Measurements from ENCODE around the gene NDUFS6. TPM values are rescaled to one million over a fixed set of nuclear protein-coding genes. Genes with fewer than 3 reads are reported as not detected.
"Not testable (repeated sequence)": the region's sequence is repeated elsewhere in the genome, so short reads cannot be mapped to it uniquely, and the experiment has no call there.

The NDUFS6 gene
- total RNA-seq, 2 experiments from 2014 or later, result 35.2 to 37.5 TPM

- Mint-ChIP-seq H3K27me3 (peaks cover 21% of the 10 kb centered on the region), H3K27ac (no peak overlapping the region), H3K36me3 (no peaks in the 10 kb centered on the region), H3K9me3 (ENCODE audit: low read depth) (no peaks in the 10 kb centered on the region), H3K4me1 (peaks cover 2% of the 10 kb centered on the region), H3K4me3 (no peak overlapping the region)
- ATAC-seq, result no peak
- no peak for DNase-seq
- CTCF ChIA-PET, result no interaction called here
These were observed 33.7 kb downstream of the NDUFS6 start for GRCh38 chr5:1834721-1835429.

GRCh38 chr5:1835431-1835830 lies 34.2 kb downstream of the NDUFS6 start:
- ATAC-seq (no peak), DNase-seq (no peak)
- no peak overlapping the region for H3K27ac Mint-ChIP-seq
- no peak overlapping the region for H3K4me3 Mint-ChIP-seq
- peaks cover 2% of the 10 kb centered on the region for H3K4me1 Mint-ChIP-seq
- no peaks in the 10 kb centered on the region for H3K9me3 Mint-ChIP-seq (ENCODE audit: low read depth)
- peaks cover 24% of the 10 kb centered on the region for H3K27me3 Mint-ChIP-seq
- CTCF ChIA-PET, result no interaction called here
- H3K36me3 Mint-ChIP-seq, result no peaks in the 10 kb centered on the region

- ATAC-seq, result no peak
- Mint-ChIP-seq H3K4me3 (no peak overlapping the region), H3K9me3 (ENCODE audit: low read depth) (no peaks in the 10 kb centered on the region)
These were observed 35.1 kb downstream of the NDUFS6 start for GRCh38 chr5:1836176-1836890.

GRCh38 chr5:1836891-1837880 lies 36.0 kb downstream of the NDUFS6 start:
- CTCF ChIA-PET, result no interaction called here
- Mint-ChIP-seq H3K27ac (no peak overlapping the region), H3K4me3 (no peak overlapping the region), H3K9me3 (ENCODE audit: low read depth) (no peaks in the 10 kb centered on the region), H3K4me1 (peaks cover 6% of the 10 kb centered on the region), H3K36me3 (no peaks in the 10 kb centered on the region), H3K27me3 (peaks cover 34% of the 10 kb centered on the region)
- no peak for ATAC-seq
- no peak for DNase-seq

More at GRCh38 chr5:1836176-1836890, 35.1 kb downstream of the NDUFS6 start:
- CTCF ChIA-PET, result no interaction called here
- Mint-ChIP-seq H3K36me3 (no peaks in the 10 kb centered on the region), H3K4me1 (peaks cover 3% of the 10 kb centered on the region), H3K27me3 (peaks cover 27% of the 10 kb centered on the region), H3K27ac (no peak overlapping the region)
- DNase-seq, result no peak

- Mint-ChIP-seq H3K27me3 (peaks cover 36% of the 10 kb centered on the region), H3K4me3 (no peak overlapping the region), H3K27ac (no peak overlapping the region), H3K9me3 (ENCODE audit: low read depth) (no peaks in the 10 kb centered on the region), H3K4me1 (peaks cover 4% of the 10 kb centered on the region), H3K36me3 (no peaks in the 10 kb centered on the region)
- no peak for DNase-seq
- CTCF ChIA-PET, result no interaction called here
- no peak for ATAC-seq
These were observed 36.8 kb downstream of the NDUFS6 start for GRCh38 chr5:1838013-1838412.

- CTCF ChIA-PET, result no interaction called here
- no peak for DNase-seq
- no peak overlapping the region for H3K4me3 Mint-ChIP-seq
- no peak for ATAC-seq
- H3K27me3 Mint-ChIP-seq, result peaks cover 28% of the 10 kb centered on the region
- H3K9me3 Mint-ChIP-seq (ENCODE audit: low read depth), result no peaks in the 10 kb centered on the region
- H3K36me3 Mint-ChIP-seq, result no peaks in the 10 kb centered on the region
- peaks cover 4% of the 10 kb centered on the region for H3K4me1 Mint-ChIP-seq
- no peak overlapping the region for H3K27ac Mint-ChIP-seq
These were observed 38.9 kb downstream of the NDUFS6 start for GRCh38 chr5:1840071-1840547.

GRCh38 chr5:1840741-1841521 lies 39.7 kb downstream of the NDUFS6 start:
- peaks cover 24% of the 10 kb centered on the region for H3K27me3 Mint-ChIP-seq
- CTCF ChIA-PET, result no interaction called here
- no peak for DNase-seq
- H3K27ac Mint-ChIP-seq, result no peak overlapping the region
- no peak overlapping the region for H3K4me3 Mint-ChIP-seq
- H3K36me3 Mint-ChIP-seq, result no peaks in the 10 kb centered on the region
- H3K9me3 Mint-ChIP-seq (ENCODE audit: low read depth), result no peaks in the 10 kb centered on the region
- peaks cover 4% of the 10 kb centered on the region for H3K4me1 Mint-ChIP-seq
- no peak for ATAC-seq

GRCh38 chr5:1842004-1842819 lies 41.0 kb downstream of the NDUFS6 start:
- CTCF ChIA-PET, result no interaction called here
- no peak overlapping the region for H3K27ac Mint-ChIP-seq
- no peak overlapping the region for H3K4me3 Mint-ChIP-seq
- no peaks in the 10 kb centered on the region for H3K9me3 Mint-ChIP-seq (ENCODE audit: low read depth)
- H3K4me1 Mint-ChIP-seq, result peaks cover 4% of the 10 kb centered on the region
- DNase-seq (no peak), ATAC-seq (no peak)
- no peaks in the 10 kb centered on the region for H3K36me3 Mint-ChIP-seq
- H3K27me3 Mint-ChIP-seq, result peaks cover 20% of the 10 kb centered on the region

GRCh38 chr5:1843761-1844160 lies 42.6 kb downstream of the NDUFS6 start:
- H3K27me3 Mint-ChIP-seq, result peaks cover 27% of the 10 kb centered on the region

GRCh38 chr5:1844708-1845436 lies 43.7 kb downstream of the NDUFS6 start:
- H3K4me1 Mint-ChIP-seq, result peaks cover 4% of the 10 kb centered on the region
- no peak overlapping the region for H3K4me3 Mint-ChIP-seq
- H3K9me3 Mint-ChIP-seq (ENCODE audit: low read depth), result no peaks in the 10 kb centered on the region
- H3K27ac Mint-ChIP-seq, result no peak overlapping the region
- ATAC-seq (no peak), DNase-seq (no peak)
- H3K36me3 Mint-ChIP-seq, result no peaks in the 10 kb centered on the region
- peaks cover 32% of the 10 kb centered on the region for H3K27me3 Mint-ChIP-seq
- CTCF ChIA-PET, result no interaction called here

More at GRCh38 chr5:1843761-1844160, 42.6 kb downstream of the NDUFS6 start:
- H3K9me3 Mint-ChIP-seq (ENCODE audit: low read depth); H3K4me1 Mint-ChIP-seq; CTCF ChIA-PET; H3K36me3 Mint-ChIP-seq; H3K27ac Mint-ChIP-seq; ATAC-seq; DNase-seq; H3K4me3 Mint-ChIP-seq: not testable (repeated sequence)

- ATAC-seq (no peak), DNase-seq (no peak)
- peaks cover 34% of the 10 kb centered on the region for H3K27me3 Mint-ChIP-seq
- CTCF ChIA-PET, result no interaction called here
- no peak overlapping the region for H3K4me3 Mint-ChIP-seq
- no peak overlapping the region for H3K27ac Mint-ChIP-seq
- no peaks in the 10 kb centered on the region for H3K36me3 Mint-ChIP-seq
- peaks cover 4% of the 10 kb centered on the region for H3K4me1 Mint-ChIP-seq
- no peaks in the 10 kb centered on the region for H3K9me3 Mint-ChIP-seq (ENCODE audit: low read depth)
These were observed 44.5 kb downstream of the NDUFS6 start for GRCh38 chr5:1845696-1846095.

- Mint-ChIP-seq H3K9me3 (ENCODE audit: low read depth) (no peaks in the 10 kb centered on the region), H3K27ac (no peak overlapping the region), H3K4me3 (no peak overlapping the region), H3K36me3 (no peaks in the 10 kb centered on the region), H3K27me3 (peaks cover 41% of the 10 kb centered on the region), H3K4me1 (peaks cover under 1% of the 10 kb centered on the region)
- no peak for ATAC-seq
- no peak for DNase-seq
- CTCF ChIA-PET, result no interaction called here
These were observed 45.4 kb downstream of the NDUFS6 start for GRCh38 chr5:1846583-1846982.
